Measurements from ENCODE around the gene TCAIM. TPM values are rescaled to one million over a fixed set of nuclear protein-coding genes. Genes with fewer than 3 reads are reported as not detected.
"Not testable (repeated sequence)": the region's sequence is repeated elsewhere in the genome, so short reads cannot be mapped to it uniquely, and the experiment has no call there.

TCAIM gene
- total RNA-seq, 2 experiments from 2014 or later, result 13.7 to 16.2 TPM

DNA sequence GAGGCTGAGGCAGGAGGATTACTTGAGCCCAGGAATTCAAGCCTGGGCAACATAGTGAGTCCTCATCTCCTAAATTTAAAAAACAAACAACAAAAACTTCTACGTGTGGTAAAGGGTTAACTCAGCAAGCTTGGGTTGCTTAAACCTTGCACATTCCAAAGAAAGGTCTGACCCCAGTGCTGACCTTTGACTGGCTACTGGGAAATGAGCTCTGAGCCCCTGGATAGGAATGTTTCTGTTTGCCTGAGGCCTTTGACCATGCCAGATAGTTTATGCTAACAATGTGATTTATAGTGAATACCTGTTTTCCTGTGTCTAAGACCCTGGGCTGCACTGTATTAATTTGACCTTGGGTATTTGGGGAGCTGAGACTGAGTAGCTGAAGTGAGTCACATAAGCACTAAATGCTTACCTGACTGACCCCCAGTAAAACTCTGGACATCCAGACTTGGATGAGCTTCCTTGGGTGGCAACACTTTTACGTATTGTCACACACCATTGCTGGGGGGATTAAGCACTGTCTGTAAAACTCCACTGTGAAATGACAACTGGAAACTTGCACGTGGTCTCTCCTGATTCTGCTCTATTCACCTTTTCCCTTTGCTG, 20.7 kb downstream of the TCAIM start:
- Mint-ChIP-seq H3K4me3 (no peak overlapping the region), H3K27me3 (no peaks in the 10 kb centered on the region), H3K27ac (no peak overlapping the region), H3K9me3 (ENCODE audit: low read depth) (no peaks in the 10 kb centered on the region), H3K4me1 (no peaks in the 10 kb centered on the region), H3K36me3 (peaks cover 19% of the 10 kb centered on the region)
- no peak for DNase-seq
- CTCF ChIA-PET, result interaction anchor here (1.2 kb wide), 1 partner anchor 11 kb away, joined by 3 read pairs; no protein-coding TSS in a partner anchor
- ATAC-seq, result no peak

DNA sequence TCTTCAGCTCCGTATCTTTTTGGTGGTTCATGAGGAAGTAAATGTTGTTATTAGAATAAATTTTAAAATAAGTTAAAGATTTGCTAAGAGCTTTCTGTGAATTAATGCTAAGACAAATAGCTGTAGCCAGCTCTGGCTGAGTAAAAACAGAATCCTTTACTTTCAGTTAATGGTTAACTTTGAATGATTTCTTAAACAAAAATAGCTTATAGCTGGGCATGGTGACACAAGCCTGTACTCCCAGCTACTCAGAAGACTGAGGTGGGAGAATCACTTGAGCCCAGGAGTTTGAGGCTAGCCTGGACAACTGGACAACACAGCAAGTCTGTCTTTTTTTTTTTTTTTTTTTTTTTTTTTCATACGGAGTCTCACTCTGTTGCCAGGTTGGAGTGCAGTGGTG, 25.0 kb downstream of the TCAIM start:
- ATAC-seq, result no peak
- Mint-ChIP-seq H3K9me3 (ENCODE audit: low read depth) (no peaks in the 10 kb centered on the region), H3K4me1 (no peaks in the 10 kb centered on the region), H3K27ac (no peak overlapping the region), H3K36me3 (peaks cover 11% of the 10 kb centered on the region), H3K4me3 (no peak overlapping the region), H3K27me3 (no peaks in the 10 kb centered on the region)
- CTCF ChIA-PET, result no interaction called here
- DNase-seq, result no peak

DNA sequence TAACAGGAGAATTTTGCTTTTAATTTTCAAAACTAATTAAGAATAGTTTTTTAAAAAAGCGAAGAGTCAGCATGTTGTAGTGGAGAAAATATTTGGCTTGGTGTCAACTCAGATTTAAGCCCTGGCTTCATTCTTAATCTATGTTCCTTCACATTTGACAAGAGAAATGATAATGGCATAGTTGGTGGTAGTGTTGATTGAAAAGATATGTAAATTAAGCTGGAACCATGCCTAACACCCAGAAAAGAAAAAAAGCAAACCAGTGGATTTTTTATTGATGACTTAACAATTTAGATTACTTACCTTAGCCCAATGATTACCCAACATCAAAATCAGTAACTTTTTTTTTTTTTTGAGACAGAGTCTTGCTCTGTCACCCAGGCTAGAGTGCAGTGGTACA, 27.4 kb downstream of the TCAIM start:
- Mint-ChIP-seq H3K4me3 (no peak overlapping the region), H3K27me3 (no peaks in the 10 kb centered on the region), H3K4me1 (no peaks in the 10 kb centered on the region), H3K27ac (no peak overlapping the region), H3K36me3 (peaks cover 18% of the 10 kb centered on the region), H3K9me3 (ENCODE audit: low read depth) (no peaks in the 10 kb centered on the region)
- CTCF ChIA-PET, result no interaction called here
- DNase-seq, result no peak
- no peak for ATAC-seq

DNA sequence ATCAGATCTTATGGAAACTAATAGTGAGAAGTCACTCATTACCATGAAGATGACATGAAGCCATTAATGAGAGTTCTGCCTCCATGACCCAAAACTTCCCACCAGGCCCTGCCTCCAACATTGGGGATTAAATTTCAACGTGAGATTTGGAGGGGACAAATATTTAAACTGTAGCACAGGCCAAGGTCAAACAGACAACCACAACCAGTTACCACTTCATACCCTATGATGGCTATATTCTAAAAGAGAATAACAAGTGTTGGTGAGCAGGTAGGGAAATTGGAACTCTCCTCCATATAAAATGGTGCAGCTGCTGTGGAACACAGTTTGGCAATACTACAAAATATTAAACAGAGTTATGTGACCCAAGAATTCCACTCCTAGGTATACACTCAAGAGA, 36.9 kb downstream of the TCAIM start:
- Mint-ChIP-seq H3K9me3 (ENCODE audit: low read depth) (peaks cover 9% of the 10 kb centered on the region), H3K27me3 (no peaks in the 10 kb centered on the region), H3K4me3 (no peak overlapping the region), H3K27ac (no peak overlapping the region), H3K4me1 (no peaks in the 10 kb centered on the region), H3K36me3 (peaks cover 13% of the 10 kb centered on the region)
- DNase-seq (no peak), ATAC-seq (no peak)
- CTCF ChIA-PET, result no interaction called here

DNA sequence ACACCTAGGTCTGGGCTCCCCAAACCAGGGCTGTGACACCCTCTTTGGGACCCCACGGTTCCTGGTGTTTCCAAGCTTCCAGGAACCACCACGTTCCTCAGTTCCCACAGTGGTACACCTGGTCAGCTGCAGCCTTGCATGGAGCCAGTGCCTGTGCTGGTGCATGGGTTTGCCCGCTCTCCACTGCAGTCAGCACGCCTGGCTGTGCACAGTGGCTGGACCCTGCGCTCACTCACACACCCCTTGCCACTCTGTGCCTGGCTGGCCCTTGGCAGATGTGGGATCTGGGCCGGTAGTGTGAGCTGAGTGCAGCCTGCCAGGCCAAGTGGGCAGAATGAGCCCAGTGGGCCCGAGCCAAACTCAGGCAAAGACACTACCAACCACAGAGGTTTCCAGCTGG, 48.8 kb downstream of the TCAIM start:
- Mint-ChIP-seq H3K4me3 (no peak overlapping the region), H3K36me3 (peaks cover 7% of the 10 kb centered on the region), H3K27ac (no peak overlapping the region), H3K27me3 (no peaks in the 10 kb centered on the region), H3K4me1 (peaks cover 2% of the 10 kb centered on the region), H3K9me3 (ENCODE audit: low read depth) (peaks cover 5% of the 10 kb centered on the region)
- CTCF ChIA-PET, result no interaction called here
- ATAC-seq (no peak), DNase-seq (no peak)

DNA sequence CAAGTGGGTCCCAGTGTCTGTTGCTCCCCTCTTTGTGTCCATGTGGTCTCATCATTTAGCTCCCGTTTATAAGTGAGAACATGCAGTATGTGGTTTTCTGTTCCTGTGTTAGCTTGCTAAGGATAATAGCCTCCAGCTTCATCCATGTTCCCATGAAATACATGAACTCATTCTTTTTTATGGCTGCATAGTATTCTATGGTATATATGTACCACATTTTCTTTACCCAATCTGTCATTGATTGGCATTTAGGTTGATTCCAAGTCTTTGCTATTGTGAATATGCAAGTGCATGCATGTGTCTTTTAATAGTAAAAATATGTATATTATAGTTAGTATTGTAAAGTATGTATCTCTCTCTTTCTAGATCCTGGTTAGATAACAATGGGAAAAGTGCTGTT, 53.9 kb downstream of the TCAIM start:
- H3K27me3 Mint-ChIP-seq, result no peaks in the 10 kb centered on the region
- H3K9me3 Mint-ChIP-seq (ENCODE audit: low read depth), result peaks cover 5% of the 10 kb centered on the region
- peaks cover 5% of the 10 kb centered on the region for H3K36me3 Mint-ChIP-seq
- no peak overlapping the region for H3K27ac Mint-ChIP-seq
- ATAC-seq, result no peak
- peaks cover 2% of the 10 kb centered on the region for H3K4me1 Mint-ChIP-seq
- CTCF ChIA-PET, result interaction anchor here (0.9 kb wide), 1 partner anchor 8 kb away, joined by 3 read pairs; no protein-coding TSS in a partner anchor
- H3K4me3 Mint-ChIP-seq, result no peak overlapping the region
- DNase-seq, result no peak

DNA sequence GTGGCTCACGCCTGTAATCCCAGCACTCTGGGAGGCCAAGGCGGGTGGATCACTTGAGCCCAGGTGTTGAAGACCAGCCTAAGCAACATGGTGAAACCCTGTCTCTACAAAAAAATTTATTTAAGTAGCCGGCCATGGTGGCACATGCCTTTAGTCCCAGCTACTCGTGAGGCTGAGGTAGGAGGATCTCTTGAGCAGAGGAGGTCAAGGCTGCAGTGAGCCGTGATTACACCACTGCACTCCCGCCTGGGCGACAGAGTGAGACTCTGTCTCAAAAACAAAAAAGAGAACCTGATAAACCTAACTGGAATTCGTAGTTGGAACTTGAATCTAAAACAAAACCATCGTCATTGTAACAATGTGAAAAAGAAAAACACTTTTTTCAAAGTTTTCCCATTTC, 57.1 kb downstream of the TCAIM start:
- CTCF ChIA-PET, result no interaction called here
- no peak for ATAC-seq
- Mint-ChIP-seq H3K4me1 (peaks cover 2% of the 10 kb centered on the region), H3K9me3 (ENCODE audit: low read depth) (no peaks in the 10 kb centered on the region), H3K4me3 (no peak overlapping the region), H3K27me3 (no peaks in the 10 kb centered on the region), H3K27ac (no peak overlapping the region), H3K36me3 (peaks cover 3% of the 10 kb centered on the region)
- DNase-seq, result no peak

DNA sequence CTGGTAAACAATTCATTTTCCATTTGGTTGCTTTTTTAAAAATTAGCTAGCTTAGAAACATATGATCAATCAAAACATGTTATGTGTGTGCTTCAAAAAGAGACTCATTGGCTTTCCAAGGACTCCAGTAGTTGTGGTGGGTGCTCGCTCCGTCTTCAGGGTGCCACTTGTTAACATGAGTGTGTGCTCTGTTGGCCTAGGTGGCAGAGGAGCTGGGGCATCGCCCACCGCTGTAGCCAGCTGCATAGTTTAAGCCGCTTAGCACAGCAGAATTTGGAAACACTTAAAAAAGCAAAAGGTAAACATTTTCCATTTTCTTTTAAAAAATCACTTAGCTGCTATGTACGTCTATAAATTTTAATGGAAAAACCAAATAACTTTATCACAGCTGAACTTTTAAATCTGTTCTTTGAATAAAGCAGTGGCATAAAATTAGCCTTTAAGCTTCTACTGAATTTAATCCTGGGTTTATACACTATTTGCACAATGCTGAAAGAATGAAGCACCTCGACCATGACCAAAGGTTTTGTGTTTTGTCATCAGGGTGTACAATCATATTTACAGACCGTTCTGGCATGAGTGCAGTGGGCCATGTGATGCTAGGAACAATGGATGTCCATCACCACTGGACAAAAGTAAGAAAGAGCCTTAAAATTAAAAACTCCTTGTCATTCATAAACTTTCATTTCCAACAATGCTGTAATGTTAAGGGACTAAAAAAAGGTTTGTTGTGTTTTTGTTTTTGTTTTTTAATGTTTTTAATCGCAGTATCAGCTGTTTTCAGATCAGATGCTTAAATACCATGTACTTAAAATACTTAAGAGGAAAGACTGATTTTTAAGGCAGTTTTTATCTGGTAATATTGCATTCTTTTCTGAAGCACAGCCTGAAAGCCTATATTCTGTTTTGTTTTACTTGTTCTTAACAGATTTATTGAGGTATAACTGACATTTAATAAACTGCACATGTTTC, 57.9 kb downstream of the TCAIM start:
- Mint-ChIP-seq H3K27me3 (no peaks in the 10 kb centered on the region), H3K4me3 (no peak overlapping the region), H3K4me1 (peaks cover under 1% of the 10 kb centered on the region), H3K36me3 (peaks cover 2% of the 10 kb centered on the region), H3K27ac (no peak overlapping the region), H3K9me3 (ENCODE audit: low read depth) (no peaks in the 10 kb centered on the region)
- CTCF ChIA-PET, result no interaction called here
- DNase-seq (no peak), ATAC-seq (no peak)

DNA sequence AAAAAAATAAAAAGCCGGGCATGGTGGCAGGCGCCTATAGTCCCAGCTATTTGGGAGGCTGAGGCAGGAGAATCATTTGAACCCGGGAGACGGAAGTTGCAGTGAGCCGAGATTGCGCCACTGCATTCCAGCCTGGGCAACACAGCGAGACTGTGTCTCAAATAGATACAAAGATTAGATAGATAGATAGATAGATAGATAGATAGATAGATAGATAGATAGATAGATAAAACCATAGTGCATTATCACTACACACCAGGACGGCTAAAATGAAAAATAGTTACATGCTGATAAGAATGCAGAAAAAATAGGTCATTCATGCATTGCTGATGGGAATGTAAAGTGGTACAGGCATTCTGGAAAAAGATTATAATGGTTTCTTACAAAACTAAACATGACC, 59.7 kb downstream of the TCAIM start:
- DNase-seq; H3K27ac Mint-ChIP-seq; CTCF ChIA-PET; ATAC-seq; H3K27me3 Mint-ChIP-seq; H3K4me3 Mint-ChIP-seq; H3K4me1 Mint-ChIP-seq; H3K9me3 Mint-ChIP-seq (ENCODE audit: low read depth); H3K36me3 Mint-ChIP-seq: not testable (repeated sequence)

DNA sequence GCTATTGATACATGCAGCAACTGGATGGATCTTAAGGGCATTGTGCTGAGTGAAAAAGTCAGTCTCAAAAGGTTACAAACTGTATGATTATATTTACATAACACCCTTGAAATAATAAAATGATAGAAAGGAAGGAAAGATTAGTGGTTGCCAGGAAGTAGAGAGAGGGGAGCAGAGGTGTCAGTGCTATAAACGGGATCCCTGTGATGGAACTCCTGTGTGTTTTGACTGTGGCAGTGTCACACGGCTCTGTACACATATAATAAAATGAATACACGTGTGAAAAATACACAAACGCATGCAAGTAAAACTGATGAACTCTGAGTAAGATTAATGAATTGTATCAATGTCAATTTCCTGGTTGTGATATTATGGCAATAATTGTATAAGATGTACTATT, 60.3 kb downstream of the TCAIM start:
- CTCF ChIA-PET, result no interaction called here
- H3K4me3 Mint-ChIP-seq, result no peak overlapping the region
- H3K4me1 Mint-ChIP-seq, result no peaks in the 10 kb centered on the region
- H3K27ac Mint-ChIP-seq, result no peak overlapping the region
- DNase-seq, result no peak
- ATAC-seq, result no peak
- H3K9me3 Mint-ChIP-seq (ENCODE audit: low read depth), result no peaks in the 10 kb centered on the region
- no peaks in the 10 kb centered on the region for H3K27me3 Mint-ChIP-seq
- H3K36me3 Mint-ChIP-seq, result peaks cover 2% of the 10 kb centered on the region

DNA sequence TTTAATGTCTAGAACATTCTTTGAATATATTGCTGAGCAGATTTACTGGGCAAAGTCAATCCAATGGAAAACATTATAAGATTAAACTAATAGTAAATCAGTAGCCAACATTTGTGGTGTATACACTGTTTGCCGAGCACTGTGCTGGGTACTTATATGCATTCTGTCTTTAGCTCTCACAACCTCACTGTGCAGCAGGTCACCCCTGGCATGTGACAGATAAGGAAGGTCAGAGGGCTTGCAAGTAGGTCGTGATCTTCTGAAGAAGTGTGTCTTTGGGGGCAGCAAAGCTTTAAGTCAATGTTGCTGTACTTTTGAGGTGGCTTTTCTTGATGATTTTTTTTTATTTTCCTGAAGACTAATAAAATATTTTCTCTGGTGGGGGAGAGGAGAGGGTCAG, 62.2 kb downstream of the TCAIM start:
- no peak for ATAC-seq
- CTCF ChIA-PET, result interaction anchor here (1.1 kb wide), 1 partner anchor 9 kb away, joined by 3 read pairs; no protein-coding TSS in a partner anchor

DNA sequence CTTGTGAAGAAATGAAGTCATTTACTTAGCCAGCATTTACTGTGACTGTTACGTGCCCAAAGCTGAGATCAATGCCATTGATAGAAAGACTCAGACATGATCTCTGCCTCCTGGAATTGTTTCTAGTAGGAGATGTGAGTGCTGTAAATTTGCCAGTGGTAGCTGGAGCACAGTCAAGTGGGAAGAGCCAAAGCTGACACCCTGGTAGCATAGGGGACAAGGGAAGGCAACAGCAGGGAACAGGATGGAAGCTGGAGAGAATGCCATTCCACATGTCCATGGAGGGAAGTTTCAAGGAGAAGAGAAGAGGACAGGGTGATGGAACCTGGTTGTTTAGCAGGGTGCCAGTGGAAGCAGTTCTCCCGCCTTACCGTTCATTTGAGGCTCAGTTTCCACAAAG, 64.0 kb downstream of the TCAIM start:
- no peaks in the 10 kb centered on the region for H3K9me3 Mint-ChIP-seq (ENCODE audit: low read depth)
- H3K4me3 Mint-ChIP-seq, result no peak overlapping the region
- no peaks in the 10 kb centered on the region for H3K27me3 Mint-ChIP-seq
- H3K36me3 Mint-ChIP-seq, result peaks cover 2% of the 10 kb centered on the region
- no peak for ATAC-seq
- CTCF ChIA-PET, result no interaction called here
- H3K4me1 Mint-ChIP-seq, result no peaks in the 10 kb centered on the region
- H3K27ac Mint-ChIP-seq, result no peak overlapping the region
- DNase-seq, result no peak

More for the DNA sequence above, 62.2 kb downstream of the TCAIM start:
- no peaks in the 10 kb centered on the region for H3K9me3 Mint-ChIP-seq (ENCODE audit: low read depth)
- no peak for DNase-seq
- no peak overlapping the region for H3K4me3 Mint-ChIP-seq
- H3K27ac Mint-ChIP-seq, result no peak overlapping the region
- H3K27me3 Mint-ChIP-seq, result no peaks in the 10 kb centered on the region
- H3K36me3 Mint-ChIP-seq, result peaks cover 2% of the 10 kb centered on the region
- no peaks in the 10 kb centered on the region for H3K4me1 Mint-ChIP-seq

DNA sequence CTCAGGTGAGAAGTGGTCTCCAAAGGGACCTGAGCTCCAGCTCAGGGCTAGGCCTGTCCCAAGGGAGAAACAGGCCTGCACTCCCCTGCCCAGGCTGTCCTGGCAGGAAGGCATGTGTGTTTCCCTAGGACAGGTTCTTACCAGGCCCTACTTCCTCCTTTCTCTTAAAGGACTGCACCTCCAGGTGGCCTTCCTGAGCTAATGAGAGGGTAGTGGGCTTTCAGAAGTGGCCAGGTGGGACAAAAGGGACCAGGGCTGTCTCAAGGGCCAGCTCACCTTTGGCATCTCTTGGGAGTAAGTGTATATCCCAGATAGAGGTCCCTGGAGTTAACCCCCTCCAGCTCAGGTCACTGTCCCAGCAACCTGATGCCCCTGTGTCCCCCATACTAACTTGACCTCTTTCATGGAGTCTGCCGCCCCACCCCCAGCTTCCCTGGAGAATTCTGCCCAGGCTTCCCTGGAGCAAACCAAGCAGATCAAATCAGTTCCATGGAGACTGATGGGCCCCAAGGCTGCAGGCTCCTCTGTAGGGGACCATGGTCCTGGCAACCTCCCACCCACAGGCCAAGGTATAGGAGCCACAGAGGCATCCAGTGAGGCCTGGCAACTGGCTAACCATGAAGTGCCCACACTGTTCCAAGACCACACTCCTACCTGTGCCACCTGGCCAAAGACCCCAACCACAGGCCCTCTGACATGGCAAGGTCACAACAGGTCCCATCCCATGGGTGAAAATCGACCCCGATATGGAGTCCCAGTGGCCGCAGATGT, 71.3 kb downstream of the TCAIM start:
- no peak for DNase-seq
- no peak overlapping the region for H3K27ac Mint-ChIP-seq
- H3K4me3 Mint-ChIP-seq, result no peak overlapping the region
- H3K27me3 Mint-ChIP-seq, result no peaks in the 10 kb centered on the region
- no peaks in the 10 kb centered on the region for H3K9me3 Mint-ChIP-seq (ENCODE audit: low read depth)
- no peaks in the 10 kb centered on the region for H3K36me3 Mint-ChIP-seq
- no peaks in the 10 kb centered on the region for H3K4me1 Mint-ChIP-seq
- no peak for ATAC-seq
- CTCF ChIA-PET, result no interaction called here
